GM19238 (cell line): ENCODE data around the gene TBC1D8.

Experiments
- DNase-seq: peaks from one replicate; pipeline ENCODE4 v3.0.0; 2011; ENCODE audit warnings: low spot score; ENCODE audit not compliant: insufficient read length

TBC1D8 gene

DNA sequence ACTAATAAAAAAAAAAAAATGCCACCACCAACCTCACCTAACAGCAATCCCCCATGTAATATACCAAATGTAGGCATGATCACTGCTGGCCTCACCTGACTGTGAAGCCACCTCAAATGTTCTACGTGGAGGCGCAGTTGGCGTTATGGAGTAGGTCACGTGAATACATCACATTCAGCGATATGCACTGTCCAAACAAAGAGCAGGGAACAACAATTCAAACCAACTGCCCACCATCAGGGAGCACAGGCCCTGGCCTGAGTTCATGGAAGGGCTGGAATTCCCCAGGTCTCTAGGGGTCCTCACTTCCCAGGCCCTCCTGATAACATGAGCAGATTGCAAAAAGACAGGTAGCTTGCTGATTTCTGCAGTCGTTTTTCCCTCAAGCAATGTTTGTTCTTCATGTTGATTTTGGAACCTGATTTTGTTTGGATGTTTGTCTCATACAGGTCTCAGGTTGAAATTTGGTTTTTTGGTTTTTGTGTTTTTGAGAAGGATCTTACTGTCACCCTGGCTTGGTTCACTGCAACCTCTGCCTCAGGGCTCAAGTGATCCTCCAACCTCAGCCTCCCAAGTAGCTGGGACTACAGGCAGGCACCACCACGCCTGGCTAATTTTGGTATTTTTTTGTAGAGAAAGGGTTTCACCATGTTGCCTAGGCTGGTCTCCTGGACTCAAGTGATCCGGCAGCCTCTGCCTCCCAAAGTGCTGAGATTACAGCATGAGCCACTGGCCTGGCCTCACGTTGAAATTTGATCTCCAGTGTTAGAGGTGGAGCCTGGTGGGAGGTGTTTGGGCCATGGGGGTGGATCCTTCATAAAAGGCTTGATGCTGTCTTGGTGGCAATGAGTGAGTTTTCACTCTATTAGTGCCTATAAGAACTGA, 15.5 kb downstream of the TBC1D8 start:
- DNase-seq, result no peak

DNA sequence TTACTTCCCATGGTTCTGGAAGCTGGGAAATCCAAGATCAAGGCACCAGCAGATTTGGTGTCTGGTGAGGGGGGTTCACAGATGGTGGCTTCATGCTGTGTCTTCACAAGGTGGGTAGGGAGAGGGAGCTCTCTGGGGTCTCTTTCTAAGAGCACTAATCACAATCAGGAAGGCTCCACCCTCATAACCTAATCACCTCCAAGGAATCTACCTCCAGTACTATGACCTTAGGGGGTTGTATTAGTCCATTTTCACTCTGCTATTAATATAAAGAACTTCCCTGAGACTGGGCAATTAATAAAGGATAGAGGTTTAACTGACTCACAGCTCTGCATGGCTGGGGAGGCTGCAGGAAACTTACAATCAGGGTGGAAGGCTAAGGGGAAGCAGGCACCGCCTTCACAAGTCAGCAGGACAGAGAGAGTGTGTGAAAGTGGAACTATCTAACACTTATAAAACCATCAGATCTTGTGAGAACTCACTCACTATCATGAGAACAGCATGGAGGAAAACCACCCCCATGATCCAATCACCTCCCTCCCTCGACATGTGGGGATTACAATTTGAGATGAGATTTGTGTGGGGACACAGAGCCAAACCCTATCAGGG, 17.6 kb downstream of the TBC1D8 start:
- DNase-seq, result no peak

DNA sequence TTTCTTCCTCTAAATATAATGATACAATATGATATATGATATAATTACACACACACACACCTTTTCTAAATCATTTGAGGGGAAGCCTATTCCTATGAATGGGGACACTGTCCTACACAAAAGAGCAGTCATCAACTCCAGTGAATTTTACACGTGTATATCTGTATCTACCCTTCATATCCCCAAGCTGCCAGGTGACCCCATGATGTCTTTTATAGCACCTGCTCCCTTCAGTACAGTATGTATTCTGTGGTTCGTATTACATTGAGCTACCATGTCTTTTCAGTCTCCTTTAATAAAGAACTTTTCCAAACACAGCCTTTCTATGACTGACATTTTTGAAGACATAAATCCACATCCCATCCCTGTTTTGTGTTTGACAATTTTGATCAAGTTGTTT, 19.0 kb downstream of the TBC1D8 start:
- DNase-seq, result no peak

DNA sequence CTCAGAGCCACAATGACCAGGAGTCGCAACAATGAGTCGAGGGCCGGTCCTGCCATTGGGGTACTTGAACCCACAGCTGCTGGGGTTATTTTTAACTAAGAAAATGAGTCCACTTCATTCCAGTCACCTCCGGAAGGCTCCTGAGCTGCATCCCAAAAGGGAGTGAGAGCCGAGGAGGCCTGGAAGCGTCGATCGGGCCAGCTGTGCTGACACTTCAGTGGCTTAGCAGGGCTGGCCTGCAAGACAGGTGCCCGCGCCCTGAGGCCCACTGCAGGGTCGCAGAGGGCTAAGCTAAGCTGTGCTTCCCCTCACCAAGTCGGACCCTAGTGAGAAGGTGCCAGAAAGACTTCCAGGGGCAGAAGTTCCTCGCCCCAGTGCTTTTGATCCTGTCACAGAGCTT, 21.1 kb downstream of the TBC1D8 start:
- no peak for DNase-seq

DNA sequence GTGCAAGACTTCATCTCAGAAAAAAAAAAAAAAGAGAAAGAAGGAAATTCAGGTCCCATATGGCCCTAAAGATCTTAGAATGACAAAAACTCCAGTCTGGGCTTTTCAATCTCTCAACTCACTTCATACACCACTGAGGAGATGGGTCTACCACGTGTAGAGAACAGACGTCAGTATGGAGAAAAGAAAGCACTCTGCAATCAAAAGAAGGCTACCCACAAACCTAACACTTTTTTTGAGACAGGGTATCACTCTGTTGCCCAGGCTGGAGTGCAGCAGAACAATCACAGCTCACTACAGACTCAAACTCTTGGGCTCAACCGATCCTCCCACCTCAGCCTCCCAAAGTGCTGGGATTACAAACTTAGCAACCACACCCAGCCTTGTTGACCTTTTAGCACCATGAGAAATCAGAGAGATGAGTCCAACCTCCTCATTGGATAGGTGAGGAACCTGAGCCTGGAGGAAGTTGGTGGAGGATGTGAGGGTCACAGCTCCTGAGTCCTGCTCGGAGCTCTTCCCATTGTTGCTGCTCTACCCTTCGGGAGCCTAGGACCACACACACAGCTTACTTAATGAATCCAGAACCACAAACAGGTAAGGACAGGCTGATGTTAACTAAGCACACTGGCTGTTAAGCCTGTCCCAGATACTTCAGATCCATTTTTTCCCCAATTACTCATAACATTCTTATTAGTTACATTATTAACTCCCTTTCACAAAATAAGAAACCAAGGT, 23.7 kb downstream of the TBC1D8 start:
- DNase-seq, result no peak

DNA sequence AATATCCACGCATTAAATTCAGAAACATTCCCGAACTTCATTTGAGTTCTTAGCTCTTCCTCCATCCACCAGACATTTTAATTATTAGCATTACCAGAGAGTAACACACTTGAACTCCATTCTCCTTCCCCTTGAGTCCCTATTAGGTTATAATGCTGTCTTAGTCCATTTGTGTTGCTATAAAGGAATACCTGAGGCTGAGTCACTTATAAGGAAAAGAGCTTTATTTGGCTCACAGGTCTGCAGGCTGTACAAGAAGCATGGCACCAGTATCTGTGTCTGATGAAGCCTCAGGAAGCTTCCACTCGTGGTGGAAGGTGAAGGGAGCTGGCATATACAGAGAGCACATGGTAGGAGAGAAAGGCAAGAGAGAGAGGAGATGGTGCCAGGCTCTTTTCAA, 25.4 kb downstream of the TBC1D8 start:
- DNase-seq, result no peak

DNA sequence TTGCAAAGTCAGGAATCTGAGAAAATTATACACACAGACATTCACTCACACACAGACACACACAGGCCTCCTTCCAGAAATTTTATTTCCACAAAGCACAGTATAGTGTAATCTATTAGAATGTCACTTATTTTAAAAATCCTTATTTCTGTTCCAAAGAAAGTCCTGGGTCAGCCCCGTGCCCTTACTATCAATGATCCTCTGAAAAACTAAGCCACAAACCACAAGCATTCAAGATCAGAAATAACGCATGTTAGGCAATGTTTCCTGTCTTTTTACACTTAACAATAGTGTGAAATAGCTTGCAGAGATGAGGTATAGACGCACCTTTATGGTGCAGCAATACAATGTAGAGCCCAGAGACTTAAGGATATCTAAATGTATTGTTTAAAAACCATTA, 25.8 kb downstream of the TBC1D8 start:
- no peak for DNase-seq

DNA sequence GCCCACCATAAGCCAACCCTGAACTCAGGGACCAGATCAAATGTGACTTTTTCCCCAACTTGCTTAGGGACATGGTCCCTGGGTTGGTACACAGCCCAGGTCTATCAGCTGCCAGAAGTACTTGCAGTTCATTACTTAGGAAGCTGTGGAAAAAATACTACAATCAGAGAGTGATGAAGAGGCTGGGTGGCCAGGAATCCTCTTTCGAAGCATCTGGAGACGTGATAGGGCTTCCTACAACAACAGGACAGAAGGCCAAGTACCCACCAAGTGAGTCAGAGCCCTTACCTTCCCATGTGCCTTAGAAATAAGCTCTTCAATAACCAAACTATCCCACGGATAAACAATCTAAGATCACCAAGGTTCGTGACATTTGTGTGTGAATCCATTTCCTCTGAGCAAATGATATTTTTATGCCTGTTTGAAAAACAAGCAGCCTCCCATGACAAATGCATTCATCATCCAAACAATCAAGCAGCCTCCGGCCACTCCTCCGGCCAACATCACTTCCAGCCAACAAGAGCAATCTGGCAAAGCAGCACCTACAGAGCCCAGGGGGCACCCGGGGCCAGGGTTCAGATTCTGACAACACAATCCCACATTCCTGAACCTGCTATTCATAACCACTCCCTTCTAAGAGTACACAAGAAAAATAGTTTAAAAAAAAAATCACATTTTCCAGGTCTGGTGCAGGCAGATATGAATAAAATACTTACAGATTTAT, 26.4 kb downstream of the TBC1D8 start:
- no peak for DNase-seq

DNA sequence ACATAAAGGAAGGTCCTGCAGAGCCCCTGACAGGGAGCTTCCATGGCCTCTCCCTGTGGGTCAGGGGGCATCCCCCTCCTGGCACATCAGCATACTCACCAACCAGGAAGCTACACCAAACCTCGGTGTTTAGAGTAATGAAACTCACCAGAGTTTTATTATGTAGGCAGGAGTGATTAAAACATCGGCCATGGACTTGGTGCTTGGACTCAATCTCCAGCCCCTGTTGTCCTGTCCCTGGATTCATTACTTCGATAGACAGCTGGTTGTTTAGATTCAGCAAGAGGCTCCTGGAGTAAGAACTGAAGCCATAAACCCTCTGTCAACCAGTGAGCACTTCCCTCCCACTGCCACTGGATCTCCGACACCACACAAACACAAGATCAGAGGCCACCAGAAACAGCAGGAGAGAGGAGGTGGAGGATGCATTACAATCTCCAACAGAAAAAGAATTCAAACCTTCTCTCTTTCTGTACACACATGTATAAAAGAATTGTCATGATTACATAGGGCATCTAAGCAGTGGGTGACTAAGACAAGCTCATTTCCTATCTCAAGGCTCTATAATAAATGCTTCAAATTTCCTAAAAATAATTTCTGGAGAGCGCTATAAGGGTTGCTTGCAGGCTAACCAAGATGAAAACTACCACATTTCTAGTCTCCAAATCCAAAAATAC, 27.2 kb downstream of the TBC1D8 start:
- no peak for DNase-seq

DNA sequence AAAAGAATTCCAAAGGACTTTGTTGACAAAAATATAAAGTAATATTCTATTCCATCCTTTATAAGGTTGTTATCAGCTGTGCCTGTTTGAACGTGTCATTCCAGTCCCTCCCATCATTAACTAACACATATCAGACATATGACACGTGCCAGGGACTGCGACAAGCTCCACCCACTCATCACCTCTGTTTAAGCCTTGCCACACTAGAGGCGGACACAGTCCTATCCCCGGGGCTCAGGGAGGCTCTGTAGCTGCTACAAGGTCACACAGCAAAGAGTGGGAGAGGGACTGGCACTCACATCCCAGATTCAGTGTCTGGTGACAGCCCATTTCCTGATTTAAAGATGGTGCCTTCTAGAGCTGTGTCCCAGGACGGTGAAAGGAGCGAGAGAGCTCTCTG, 30.0 kb downstream of the TBC1D8 start:
- no peak for DNase-seq

DNA sequence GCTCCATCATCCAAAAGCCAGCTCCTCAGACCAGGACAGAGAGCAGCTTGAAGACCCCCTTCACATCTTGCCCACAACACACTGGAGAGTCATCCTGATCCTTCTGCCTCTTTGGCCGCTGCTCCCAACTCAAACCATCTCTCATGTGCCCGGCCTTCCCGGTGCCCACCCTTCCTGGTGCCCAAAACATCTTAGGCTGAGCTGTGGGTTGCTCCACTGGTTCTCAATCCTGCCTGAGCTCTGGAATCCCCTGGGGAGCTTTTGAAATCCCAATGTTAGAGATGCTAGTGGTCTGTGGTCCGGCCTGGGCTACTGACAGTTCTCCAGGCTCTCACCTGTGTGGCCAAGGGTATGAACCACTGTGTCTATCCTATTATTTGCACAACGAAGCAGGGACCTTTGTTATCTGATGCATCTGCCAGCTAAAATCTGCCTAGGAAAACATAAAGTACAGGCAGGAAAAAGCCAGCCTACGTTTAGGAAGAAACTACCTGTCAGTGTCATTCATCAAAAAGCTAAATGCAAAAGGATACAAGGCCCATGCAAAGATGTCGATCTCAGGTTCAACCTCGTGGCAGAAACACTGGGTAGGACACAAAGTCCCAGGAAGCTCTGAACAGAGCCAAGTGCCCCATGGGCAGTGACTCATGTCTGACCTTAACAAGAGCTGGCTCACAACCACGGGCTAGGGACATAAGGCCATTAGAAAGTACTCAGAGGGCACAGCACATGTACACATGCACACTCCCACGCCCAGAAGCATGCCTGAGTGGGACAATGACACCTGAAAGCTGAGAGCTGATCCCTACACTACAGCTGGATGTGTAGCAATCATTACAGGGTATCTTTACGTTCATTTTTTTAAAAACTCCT, 30.8 kb downstream of the TBC1D8 start:
- no peak for DNase-seq

DNA sequence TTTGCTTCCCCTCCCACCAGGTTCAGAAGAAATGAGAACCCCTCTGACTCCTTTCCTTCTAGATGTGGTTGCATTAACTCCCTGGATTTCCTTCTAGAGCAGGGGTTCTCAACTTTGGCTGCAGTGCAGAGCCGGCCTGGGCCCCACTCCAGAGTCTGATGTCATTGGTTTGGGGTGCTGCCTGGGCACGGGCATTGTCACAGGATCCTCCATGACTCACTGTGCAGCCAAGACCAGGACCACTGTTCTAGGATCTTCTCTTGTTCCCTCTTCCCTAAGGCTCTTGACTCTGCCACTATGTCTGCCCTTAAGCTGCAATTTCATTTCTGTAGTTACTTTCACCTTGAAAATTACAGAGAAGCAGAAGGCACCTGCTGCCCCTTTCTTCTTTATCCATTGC, 31.8 kb downstream of the TBC1D8 start:
- no peak for DNase-seq

DNA sequence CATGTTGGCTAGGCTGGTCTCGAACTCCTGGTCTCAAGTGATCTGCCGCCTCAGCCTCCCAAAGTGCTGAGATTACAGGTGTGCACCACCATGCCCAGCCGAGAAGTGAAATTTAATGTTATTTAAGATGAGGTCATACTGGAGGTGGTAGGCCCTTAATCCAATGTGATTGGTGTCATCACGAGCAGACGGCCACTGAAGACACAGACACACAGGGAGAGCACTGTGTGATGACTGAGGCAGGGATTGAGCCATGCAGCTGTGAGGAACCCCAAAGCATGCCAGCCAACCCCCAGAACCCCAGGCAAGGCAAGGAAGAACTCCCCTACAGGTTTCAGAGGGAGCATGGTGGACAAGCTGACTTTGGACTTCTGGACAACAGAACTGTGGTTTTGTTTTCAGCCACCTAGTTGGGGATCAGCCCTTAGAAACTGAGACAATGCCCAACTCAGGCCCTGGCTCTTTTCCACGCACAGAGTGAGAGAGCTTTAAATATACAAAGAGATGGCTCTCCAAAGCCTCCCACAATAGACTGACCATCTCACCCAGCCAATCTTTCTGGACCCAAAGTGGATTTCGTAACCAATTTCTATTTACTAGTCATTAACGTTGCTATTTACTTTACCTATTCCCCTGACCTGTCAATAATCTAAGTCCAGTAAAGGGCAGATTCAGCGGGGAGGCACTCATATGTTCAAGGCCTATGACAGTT, 34.2 kb downstream of the TBC1D8 start:
- DNase-seq, result no peak

DNA sequence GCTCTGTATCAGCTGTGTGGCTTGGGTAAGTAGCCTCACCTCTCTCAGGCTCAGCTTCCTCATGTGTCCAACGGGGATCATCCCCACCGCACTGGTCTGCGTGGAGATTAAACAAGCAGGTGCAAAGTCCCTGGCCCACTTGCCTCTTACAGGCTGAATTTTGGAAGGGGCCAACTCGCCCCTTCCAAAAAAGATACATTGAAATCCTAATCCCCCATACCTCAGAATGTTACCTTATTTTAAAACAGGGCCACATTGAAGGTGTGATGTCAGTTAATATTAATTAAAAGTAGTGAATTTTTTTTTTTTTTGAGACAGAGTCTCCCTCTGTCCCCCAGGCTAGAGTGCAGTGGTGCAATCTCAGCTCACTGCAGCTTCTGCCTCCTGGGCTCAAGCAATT, 34.8 kb downstream of the TBC1D8 start:
- DNase-seq, result no peak

DNA sequence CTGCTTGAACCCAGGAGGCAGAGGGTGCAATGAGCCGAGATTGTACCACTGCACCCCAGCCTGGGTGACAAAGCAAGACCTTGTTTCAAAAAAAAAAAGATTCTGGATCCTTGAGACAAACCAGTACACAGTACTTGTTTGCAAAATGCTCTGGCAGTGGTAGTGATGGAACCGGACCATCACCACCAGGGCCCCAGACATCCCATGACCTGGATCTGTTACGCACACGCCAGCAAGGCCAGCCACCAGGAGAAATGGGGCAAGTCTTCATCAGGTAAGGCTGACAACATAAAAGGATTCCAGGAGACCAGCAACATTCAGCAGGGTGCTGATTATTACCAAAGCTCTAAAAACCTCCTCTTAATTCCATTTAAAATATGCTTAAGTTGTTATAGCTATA, 35.5 kb downstream of the TBC1D8 start:
- DNase-seq, result no peak

DNA sequence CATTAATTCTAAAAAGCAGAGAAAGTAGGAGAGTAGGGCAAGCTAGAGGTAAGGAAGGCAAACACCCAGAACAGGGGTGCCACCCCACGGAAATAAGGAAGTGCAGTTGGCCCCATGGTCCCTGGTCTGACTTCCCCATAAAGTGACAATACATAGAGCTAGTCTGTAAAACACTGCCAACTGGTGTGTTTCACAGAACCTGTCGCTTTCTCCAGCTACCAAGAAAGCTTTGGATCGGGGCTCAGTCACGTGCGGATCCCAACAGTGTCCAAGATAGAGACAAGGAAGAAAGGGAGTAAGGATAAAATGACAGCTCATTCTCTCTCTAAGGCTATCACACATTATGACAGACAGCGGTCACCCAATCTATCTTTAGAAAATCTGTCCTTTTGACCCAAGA, 36.4 kb downstream of the TBC1D8 start:
- DNase-seq, result no peak

DNA sequence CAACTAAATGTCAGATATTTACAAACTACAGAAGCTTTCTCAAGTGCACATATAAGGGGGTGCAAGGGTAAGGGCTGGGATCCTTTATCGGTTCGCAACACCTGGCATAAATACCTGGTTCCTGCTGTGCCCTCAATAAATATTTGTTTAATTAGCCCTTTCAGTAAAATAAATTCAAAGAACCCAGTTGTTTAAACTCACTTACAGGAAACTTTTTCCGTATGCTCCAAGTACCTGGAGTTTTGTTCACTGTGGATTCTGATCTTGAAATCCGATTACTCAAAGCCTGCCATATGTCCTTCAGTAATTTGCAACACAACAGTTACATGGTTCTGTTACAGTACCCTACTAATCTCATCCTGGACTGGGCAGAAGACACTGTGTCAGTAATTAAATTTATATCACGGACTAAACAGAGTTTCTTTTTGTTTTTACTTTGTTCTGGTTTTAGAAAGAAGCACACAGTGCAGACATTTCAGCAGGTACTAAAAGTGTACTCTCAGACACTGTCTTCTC, 36.9 kb downstream of the TBC1D8 start:
- DNase-seq, result no peak

DNA sequence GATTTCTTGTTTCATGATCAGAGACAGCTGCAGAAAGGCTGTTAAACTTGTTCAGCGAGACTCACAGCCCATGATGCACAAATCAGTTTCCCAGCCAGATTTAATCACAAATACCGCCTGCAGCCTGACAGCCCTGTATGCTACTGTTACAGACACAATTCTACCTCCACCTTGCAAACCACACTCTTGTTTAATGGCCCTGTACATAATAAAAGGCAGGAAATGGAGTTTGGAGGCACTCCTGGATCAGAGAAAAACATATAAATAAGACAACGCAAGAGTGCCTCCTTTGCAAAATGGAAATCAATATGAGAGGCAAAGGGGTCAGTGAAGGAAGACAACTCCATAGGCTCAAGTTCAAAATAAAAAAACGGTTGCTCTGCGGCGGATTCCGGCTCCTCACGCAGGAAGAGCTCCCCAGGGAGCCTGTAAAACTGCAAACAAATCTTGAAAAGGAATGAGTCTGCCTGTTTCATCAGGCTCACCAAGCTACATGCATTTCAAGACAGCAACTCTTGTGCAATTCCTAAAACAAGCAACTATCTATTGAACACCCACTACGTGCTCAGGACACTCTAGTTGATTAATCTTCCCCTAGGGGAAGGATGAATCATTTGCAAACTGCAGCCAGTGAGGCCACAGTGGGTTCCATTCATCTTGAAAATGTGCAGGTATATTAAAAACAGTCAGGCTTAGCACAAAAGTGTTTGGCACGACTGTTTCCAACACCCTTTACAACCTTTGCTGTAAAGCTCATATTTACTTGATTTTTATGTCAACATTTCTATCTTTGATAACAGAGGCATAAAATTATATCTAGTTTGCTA, 37.5 kb downstream of the TBC1D8 start:
- DNase-seq, result no peak

DNA sequence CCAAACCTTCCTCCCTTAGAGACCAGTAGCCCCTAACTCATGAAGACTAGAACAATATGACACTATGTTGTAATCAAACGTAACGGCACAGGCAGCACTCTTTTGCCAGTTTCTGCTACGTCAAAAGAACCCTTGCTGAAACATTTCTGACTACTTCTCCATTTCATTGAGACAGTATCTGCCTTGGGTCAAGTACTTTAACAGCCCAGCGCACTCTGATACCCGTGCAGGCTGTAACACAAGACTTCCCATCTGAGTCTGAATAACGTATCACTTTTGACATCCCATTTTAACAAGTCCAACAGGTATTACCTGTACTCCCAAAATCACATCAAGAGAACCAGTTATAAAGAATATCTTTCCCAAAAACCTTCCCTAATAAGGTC, 38.4 kb downstream of the TBC1D8 start:
- DNase-seq, result no peak
